HG03342 (cell line): ENCODE data around the gene SNX8.

Experiments
- ATAC-seq: cut with Tn5 transposase; IDR thresholded peaks from one replicate; pipeline ENCODE4 v1.9.1; 2021; ENCODE audit warnings: mild to moderate bottlenecking, moderate library complexity; ENCODE audit not compliant: unreplicated experiment

SNX8 gene

DNA sequence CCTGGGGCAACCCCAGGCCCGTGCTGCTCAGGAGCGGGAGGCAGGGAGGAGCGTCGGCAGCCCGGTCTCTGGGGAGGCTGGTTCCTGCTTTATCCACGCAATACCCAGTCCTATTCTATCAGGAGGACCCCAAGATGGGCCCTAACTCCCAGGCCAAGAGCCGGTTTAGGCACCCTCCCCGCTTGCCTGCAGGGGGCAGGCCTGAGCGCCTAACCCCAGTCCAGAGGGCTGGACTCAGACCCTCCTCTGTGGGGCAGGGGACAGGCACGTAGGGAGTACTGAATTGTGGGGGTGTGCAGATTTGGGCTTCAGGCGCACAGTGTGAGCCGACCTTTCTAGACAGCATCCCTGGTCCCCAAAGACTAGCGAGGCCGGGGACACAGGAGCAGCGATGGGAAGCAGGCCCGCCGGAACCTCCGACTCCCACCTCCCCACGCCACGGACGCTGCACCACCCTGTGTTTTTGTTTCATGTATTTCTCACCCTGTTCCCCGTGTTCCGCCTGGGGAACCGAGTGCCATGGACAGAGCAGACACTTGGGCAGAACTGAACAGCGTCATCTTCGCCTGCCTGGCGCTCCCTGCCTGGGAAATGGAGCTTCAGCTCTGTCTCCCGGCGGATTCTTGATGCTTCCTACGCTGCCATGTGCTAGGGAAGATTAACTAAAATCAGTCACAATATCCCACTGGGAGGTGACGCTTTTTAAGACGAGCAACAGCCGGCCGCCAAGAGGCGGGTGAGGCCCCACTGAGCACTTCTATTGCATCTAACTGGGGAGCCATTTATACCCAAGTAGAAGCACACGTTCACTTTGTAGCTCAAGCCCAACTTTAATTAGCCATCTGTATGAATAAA is 66.9 kb downstream of the SNX8 start:
- ATAC-seq, result no peak

DNA sequence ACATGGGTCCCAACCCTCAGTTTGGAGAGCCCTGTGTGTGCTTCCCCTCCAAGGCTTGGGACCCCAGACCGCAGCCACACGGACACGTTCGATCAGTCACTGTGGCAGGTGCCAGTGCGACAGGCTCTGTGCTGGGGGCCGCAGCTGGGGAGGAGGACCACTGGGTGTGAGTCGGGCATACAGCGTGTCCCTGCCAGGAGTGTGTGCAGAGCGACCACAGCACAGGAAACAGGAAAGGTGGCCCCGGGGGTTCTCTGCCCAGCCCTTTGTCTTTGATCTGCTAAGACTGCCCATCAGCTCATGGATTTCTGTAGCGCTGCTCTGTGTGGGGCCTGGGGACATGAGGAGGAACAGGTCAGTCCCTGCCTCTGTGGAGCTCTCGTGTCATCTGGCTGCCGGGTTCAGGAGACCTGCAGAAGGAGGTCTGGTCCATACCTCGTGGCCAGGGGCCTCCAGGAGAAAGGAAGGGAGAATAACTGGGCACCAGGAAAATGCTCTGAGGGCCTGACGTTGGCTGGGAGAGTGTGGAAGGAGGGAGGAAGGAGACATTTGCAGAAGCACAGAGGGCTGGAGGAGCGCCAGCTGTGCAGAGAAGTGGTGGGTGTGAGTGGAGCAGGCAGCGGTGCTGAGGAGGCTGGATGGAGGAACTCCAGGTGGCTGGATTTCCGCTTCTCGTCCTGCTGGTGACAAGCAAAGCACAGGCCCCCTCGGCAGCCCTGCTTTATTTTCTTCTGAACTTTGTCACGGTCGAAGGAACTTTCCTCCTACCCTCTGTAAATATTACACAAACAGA is 68.2 kb downstream of the SNX8 start:
- no peak for ATAC-seq

DNA sequence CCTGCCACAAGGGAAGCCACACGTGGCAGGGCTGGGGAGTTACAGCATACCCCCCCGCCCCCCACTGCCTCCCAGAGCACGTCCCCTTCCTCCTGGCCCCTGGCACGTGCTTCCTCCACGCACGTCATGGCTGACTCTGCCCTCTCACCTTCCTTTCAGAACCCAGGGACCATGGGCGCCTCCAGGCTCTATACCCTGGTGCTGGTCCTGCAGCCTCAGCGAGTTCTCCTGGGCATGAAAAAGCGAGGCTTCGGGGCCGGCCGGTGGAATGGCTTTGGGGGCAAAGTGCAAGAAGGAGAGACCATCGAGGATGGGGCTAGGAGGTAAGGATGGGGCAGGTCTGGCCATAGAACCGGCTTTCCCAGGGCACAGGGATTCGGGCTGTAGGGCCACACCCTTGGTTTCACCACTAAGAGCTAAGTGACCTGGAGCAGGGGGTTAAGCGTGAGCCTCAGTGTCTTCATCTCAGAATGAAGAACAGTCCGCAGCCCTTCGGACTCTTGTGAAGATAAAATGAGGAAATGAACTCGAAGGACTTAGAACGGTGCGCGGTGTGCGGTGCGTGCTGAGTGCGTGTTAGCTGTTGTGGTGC is 69.7 kb downstream of the SNX8 start:
- ATAC-seq, result no peak

DNA sequence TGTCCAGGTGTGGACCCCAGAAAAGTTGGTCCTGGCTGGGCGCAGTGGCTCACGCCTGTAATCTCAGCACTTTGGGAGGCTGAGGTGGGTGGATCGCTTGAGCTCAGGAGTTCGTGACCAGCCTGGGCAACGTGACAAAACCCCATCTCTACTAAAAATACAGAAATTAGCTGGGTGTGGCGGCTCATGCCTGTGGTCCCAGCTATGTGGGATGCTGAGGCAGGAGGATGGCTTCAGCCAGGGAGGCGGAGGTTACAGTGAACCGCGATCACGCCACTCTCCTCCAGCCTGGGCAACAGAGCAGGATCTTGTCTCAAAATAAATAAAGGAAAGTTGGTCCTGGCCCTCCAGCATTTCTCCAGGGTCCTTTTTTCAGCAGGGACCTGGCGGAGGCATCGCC is 70.8 kb downstream of the SNX8 start:
- ATAC-seq, result no peak

DNA sequence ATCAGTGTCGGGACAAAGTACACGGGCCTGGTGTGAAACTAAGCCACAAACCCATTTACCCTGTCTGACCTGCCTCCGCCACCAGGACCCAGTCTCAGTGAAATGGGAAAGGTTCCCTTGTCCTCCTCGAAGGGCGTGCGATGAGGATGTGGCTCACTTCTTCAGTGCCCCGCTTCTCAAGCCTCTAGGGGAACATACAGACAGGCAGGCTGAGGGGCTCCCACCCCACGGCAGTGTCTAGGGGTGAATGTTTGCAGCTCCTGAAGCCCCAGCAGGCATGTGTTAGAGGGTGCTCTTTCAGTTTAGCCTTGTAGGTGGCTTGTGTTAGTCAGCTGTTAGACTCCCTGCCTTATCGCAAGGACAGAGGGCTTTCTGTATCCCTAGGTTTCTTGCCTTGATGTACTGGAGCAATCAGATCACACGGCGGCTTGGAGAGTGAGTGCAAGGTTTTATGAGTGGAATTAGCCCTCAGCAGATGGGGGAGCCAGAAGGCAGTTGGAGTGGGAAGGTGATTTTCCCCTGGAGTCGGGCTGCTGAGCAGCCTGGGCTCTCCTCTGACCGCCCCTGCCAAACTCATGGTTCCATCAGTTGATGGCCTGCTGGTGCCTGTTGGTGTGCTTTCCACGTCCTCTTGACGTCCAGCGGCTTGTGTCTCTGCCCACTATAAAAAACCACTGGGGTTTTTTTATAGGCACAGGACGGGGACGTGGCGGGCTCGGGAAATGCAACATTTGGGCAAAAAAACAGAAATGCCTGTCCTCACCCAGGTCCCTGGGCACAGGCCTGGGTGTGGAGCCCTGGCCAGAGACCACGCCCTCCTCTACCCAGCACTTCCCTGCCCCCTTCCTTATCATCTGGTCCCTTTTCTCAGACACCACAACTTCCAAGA is 71.5 kb downstream of the SNX8 start:
- ATAC-seq, result no peak

DNA sequence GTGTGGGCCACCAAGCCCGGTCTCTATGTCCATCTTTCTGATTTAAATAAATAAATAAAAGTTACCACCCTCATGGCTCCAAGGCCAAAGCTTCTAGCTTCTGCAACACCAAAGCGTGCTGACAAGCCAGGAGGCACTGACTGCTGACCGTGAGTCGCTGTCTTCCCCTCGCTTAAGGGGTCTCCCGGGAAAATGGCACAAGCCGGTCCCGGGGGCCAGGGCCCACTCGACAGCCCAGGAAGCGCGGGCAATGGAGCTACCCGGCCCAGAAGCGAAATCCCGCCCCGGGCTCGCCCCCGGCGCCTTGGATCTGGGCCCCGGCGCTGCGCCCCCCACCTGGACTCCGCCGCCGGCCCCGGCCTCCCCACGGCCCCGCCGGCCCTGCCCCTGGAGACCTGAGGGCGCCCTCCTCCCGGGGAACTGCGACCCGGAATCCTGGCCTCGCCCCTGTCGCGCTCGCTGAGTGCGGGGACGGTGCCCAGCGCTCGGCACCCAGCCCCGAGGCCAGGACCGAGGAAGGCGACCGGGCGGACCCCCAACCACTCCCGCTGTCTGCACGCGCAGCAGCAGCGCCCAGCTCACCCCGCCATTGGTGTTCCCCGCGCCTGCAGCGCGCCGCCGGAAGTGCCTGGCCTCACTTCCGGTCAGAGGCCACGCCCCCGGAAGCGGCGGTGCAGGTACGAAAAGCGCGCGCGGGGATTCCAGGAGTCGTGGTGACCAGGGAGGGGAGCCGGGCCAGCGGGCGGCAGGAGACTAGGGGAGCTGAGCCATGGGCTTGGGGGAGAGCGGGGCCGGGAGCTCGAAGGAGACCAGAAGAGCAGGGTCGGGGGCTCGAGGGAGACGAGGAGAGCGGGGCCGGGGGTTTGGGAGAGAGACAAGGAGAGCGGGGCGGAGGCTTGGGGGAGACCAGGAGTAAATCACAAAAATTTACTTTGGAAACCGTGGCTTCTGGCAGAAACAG is 72.4 kb downstream of the SNX8 start, which contains the start of the genes MRM2 and NUDT1:
Gene MRM2, minus strand, starts transcription at position 626 of the 961 bp plus-strand sequence. Its CDS starts 36 bp downstream, at position 590.
Gene NUDT1, plus strand, starts transcription at position 647 of the 961 bp plus-strand sequence. CDS start 2,349 bp downstream, outside the sequence.
- peak; percentile 68 for ATAC-seq

DNA sequence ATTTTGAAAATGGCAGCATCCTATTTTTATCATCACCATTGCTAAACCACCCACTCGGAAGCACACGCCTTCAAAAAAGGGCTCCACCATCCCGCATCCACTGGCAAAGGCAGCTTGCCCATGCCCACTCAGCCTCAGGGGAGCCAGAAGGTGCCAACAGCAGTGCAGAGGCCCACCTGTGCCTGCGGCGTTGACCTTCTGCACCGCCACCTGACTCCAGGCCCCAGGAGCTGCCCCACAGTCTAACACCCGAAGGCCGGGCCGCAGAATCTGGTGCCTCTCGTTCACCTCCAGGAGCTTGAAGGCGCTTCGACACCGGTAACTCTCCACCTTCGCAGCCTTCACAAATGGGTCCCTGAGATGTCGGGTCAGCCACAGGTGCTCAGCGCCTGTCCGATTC is 75.0 kb downstream of the SNX8 start:
- no peak for ATAC-seq

DNA sequence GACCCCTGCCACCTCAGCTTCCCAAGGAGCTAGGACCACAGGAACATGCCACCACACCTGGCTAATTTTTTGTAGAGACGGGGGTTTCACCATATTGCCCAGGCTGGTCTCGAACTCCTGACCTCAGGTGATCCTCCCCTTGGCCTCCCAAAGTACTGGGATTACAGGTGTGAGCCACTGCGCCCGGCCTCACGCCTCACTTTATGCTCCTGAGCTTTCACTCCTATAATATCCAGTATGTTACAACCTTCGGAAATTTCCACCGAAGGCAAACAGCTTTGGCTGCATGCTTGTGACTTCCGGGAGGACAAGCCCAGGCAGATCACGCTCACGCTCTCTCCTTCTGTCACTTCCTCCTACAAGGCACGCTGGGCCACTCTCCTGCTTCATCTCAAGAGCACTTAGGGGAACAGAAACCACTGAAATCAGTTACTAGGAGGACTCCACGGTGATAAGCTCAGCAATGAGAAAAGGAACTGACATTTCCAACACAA is 77.1 kb downstream of the SNX8 start:
- ATAC-seq, result peak; percentile 66

DNA sequence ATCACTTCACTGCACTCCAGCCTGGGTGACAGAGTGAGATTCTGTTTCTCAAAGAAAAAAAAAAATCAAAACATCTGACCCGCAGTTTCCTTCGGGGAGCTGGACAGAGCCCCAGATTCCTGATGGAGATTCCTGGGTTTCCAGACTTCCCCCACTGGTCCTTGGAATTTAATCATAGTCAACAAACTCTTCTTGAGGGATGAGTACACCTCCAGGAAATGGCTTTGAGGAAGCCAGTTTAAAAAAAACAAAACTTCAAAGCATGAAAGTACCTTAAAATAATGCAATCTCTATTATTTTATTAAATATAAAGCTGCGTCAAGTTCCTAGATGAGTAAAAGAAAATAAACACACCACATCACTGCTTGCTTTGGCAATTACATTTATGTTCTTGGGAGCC is 80.3 kb downstream of the SNX8 start:
- ATAC-seq, result no peak

DNA sequence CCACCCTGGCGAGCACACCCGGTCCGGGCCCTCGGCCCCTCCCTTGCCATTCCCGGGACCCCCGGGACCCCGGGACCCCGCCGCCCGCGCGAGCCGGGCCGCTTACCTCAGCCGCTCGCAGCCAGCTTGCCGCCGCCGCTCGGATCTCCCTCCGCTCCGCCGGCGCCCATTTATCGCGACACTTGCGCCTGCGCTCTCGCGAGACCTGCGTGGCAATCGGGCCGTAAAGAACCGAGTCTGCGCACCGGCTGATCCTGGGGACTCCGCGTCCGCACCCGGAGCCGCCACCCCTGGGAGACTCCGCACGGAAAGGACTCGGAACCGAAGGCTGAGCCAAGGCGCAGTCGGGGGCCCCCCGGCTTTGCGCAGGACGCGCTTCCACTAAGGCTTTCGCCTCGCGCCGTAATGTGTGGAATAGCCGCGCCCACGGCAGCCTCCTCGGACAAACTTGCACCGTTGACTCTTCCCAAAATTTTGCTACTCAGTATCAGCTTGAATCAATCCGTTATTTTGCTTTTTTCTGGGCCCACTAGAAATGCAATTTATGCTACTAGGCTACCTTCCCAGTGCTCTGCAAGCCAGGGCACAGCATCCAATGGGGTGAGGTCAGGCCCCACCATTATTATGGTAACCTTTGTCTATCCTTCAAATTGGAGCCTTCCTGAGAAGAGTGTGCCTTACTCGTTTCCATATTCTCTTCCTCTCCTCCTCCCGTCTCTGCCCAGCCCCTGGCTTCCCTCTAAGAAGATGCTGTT is 81.3 kb downstream of the SNX8 start, which contains the start of gene MAD1L1:
Gene MAD1L1, minus strand, starts transcription at position 180 of the 755 bp plus-strand sequence. CDS start 2,812 bp downstream, outside the sequence.
- peak; percentile 74 for ATAC-seq

DNA sequence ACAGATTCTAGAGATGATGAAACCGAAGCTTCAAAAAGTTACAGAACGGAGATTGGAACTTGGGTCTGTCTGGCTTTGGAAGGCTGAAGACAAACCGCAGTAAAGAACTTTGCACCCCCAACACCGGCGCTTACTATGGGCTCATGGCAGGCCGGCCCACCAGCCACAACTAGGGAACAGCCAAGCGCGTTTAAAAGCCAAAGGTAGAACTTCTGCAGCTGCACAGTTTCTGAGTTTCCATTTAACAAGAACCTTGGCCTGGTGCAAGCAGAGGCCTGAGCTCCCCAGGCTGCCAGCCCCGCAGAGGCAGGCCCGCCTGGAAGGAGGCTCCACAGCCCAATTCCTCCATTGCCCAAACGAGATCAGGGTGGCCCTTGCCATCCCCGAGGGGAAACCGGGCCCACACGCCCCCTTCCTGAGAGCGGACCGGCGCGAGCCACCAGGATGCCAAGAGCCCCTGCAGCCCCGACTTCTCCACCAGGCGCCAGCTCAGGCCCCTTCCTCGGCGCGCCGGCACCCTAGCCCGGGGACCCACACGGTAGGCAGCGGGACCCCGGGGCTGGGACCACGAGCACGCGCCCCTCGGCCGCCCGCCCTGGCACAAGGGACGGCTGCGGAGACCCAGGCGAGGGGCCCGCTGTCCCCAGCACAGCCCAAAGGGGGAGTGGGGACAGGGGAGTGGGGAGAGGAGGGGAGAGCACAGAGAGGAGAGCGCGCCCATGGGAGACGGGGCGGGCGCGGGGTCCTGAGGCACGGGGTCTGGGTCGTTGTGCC is 82.1 kb downstream of the SNX8 start:
- peak; percentile 31 for ATAC-seq

DNA sequence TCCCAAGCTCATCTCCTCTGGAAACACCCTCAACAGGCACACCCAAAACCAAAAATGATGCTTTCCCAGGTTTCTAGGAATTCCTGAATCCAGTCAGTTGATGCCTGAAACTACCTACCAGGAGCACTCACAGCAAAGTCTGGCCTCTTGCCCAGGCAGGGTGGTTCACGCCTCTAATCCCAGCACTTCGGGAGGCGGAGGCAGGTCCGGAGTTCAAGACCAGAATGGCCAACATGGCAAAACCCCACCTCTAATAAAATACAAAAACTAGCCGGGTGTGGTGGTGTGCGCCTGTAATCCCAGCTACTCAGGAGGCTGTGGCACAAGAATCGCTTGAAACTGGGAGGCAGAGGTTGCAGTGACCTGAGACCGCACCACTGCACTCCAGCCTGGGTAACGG is 83.4 kb downstream of the SNX8 start:
- no peak for ATAC-seq

DNA sequence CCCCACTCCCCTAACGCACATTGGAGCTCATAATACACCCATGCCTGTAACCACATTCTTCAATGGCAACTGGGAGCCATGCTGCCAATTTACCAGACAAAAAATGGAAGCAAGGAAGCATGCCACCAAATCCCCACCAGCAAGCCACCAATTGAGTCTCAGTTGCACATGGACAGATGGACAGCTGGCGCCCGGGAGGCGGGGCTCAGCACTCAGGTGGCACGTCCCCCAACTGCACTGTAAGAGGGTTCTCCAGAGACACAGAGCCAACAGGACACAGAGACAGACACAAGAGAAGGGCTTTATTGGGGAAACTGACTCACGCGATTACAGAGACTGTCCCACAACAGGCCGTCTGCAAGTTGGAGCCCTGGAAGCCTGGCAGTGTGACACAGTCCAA is 84.0 kb downstream of the SNX8 start:
- no peak for ATAC-seq

DNA sequence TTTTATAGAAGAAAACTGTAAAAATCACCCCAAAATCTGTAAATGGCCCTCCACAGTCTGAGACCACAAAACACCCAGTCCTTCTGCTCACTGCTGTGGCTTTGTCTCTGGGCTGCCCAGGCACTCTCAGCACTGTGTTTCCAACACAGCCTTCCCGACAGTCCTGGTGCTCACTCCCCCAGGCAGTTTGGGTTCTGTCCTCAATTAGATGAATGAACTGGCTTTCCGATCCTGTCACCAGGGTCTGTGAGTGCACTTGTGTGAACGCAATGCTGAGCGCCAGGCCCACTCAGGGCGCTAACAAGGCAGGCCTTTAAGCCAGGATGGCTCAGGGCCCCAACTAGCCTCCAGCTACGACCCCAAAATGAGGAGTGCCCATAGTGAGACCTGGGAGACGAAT is 84.8 kb downstream of the SNX8 start:
- no peak for ATAC-seq

DNA sequence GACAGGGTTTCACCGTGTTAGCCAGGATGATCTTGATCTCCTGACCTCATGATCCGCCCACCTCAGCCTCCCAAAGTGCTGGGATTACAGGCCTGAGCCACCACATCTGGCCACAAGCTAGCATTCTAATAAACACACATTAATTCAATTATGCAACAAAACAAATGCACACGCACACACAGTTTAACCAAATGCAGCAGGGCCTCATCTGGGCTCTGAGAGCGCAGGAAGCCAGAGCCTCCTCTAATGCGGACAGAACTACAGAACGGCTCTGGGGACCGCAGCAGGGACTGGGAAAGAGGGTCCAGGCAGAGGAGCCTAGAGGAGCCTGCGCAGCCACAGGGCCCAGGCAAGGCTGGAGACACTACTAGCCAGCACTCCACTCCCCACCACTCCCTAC is 85.3 kb downstream of the SNX8 start:
- no peak for ATAC-seq

DNA sequence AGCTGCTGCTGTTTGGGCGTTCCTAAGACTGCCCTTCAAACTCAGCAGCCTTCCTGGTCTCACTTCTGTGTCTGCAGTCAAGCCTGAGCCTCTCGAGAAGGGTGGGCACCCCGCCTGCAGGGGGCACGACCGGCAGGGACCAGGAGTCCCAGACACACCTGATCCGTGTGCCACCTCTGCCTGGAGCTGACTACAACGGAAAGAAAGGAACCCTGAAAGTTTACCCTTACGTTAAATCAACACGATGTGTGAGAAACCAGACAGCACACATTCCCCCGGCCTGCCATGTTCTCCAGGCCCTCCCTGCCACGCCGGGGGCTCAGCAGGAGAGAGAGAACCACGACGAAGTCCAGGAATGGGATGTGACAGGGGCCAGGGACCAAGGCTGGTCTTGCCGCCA is 86.5 kb downstream of the SNX8 start:
- ATAC-seq, result no peak

DNA sequence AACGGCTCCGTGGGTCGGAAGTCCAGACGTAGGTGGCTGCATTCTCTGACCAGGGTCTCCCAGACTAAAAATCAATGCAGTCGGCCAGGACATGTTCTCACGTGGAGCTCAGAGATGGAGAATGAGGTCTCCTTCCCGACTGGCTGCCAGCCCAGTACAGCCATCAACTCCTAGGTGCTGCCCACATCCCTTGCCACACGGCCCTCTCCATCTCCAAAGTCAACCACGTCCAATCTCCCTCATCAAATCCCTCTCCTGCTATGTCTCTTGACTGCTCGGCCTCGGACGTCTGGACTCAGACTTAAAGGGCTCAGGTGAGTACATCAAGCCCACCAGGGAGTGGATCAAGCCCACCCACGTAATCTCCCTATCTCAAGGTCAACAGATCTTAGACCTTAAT is 88.4 kb downstream of the SNX8 start:
- no peak for ATAC-seq

DNA sequence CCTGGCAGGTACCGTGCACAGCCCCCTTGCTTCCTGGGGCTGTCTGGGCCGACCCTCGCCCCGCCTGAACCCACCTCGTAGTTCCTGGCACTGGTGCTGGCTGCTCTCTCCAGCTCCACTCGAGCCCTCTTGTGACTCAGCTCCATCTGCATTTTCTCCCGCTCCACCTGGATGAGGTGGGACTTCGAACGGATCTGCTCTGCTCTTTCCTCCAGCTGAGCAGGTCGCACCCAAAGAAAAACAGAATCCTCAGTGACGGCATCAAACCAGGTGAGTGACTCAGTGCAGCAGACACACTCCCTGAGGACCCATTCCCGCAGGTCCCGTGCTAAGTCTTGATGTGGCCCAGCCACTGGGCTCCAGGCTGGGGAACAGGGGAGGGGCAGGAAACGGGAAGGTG is 88.9 kb downstream of the SNX8 start:
- no peak for ATAC-seq
